ENCODE results near the gene MOB2. TPM values are rescaled to one million over a fixed set of nuclear protein-coding genes. Genes with fewer than 3 reads are reported as not detected.

The MOB2 gene
- total RNA-seq, 4 donors from 2014 or later = 34.7 to 50.4 (median 40.5) TPM

GRCh38 chr11:1445741-1446445 lies 40.7 kb downstream of the MOB2 start:
- TF ChIP-seq CTCF (IDR thresholded peaks at IDR 0.05) = no peak
- no peak for TF ChIP-seq POLR2A (IDR thresholded peaks at IDR 0.05)
- H3K27me3 ChIP-seq = no peaks in the 10 kb centered on the region
- no peaks in the 10 kb centered on the region for H3K36me3 ChIP-seq
- no peak overlapping the region for H3K4me3 ChIP-seq
- H3K27ac ChIP-seq = no peak overlapping the region
- DNase-seq = no peak
- H3K9me3 ChIP-seq = no peaks in the 10 kb centered on the region
- no peaks in the 10 kb centered on the region for H3K4me1 ChIP-seq

- Histone ChIP-seq H3K27ac (no peak overlapping the region), H3K36me3 (no peaks in the 10 kb centered on the region), H3K27me3 (no peaks in the 10 kb centered on the region), H3K9me3 (no peaks in the 10 kb centered on the region), H3K4me1 (no peaks in the 10 kb centered on the region), H3K4me3 (no peak overlapping the region)
- no peak for DNase-seq
- TF ChIP-seq CTCF (IDR thresholded peaks at IDR 0.05) (no peak), POLR2A (IDR thresholded peaks at IDR 0.05) (no peak)
Observed at GRCh38 chr11:1444823-1445422, 41.7 kb downstream of the MOB2 start.

- no peaks in the 10 kb centered on the region for H3K36me3 ChIP-seq
- TF ChIP-seq CTCF (IDR thresholded peaks at IDR 0.05) (no peak), POLR2A (IDR thresholded peaks at IDR 0.05) (no peak)
- H3K4me3 ChIP-seq = no peak overlapping the region
- DNase-seq = no peak
- H3K27me3 ChIP-seq = no peaks in the 10 kb centered on the region
- H3K4me1 ChIP-seq = no peaks in the 10 kb centered on the region
- no peak overlapping the region for H3K27ac ChIP-seq
- no peaks in the 10 kb centered on the region for H3K9me3 ChIP-seq
Observed at GRCh38 chr11:1444321-1444720, 42.3 kb downstream of the MOB2 start.

- Histone ChIP-seq H3K27ac (no peak overlapping the region), H3K9me3 (no peaks in the 10 kb centered on the region), H3K4me3 (no peak overlapping the region), H3K4me1 (no peaks in the 10 kb centered on the region), H3K27me3 (no peaks in the 10 kb centered on the region), H3K36me3 (no peaks in the 10 kb centered on the region)
- TF ChIP-seq CTCF (IDR thresholded peaks at IDR 0.05) = no peak
- TF ChIP-seq POLR2A (IDR thresholded peaks at IDR 0.05) = no peak
- DNase-seq = no peak
Observed at GRCh38 chr11:1443737-1444136, 42.8 kb downstream of the MOB2 start.

GRCh38 chr11:1442807-1443366 lies 43.7 kb downstream of the MOB2 start:
- Histone ChIP-seq H3K9me3 (no peaks in the 10 kb centered on the region), H3K27ac (no peak overlapping the region), H3K4me1 (no peaks in the 10 kb centered on the region), H3K4me3 (no peak overlapping the region), H3K36me3 (no peaks in the 10 kb centered on the region), H3K27me3 (no peaks in the 10 kb centered on the region)
- TF ChIP-seq POLR2A (IDR thresholded peaks at IDR 0.05) (no peak), CTCF (IDR thresholded peaks at IDR 0.05) (no peak)
- DNase-seq = no peak

Measured in Peyer's patch (tissue), 4 donors.